Spinal cord (tissue), 10 donors: ENCODE measurements around the gene UPF3A. TPM values are rescaled to one million over a fixed set of nuclear protein-coding genes. Genes with fewer than 3 reads are reported as not detected.

Experiments used
- DNase-seq, 6 donors: peaks; one replicate each; pipeline versions ENCODE4 v3.0.0 to v3.0.0-alpha.2; 2013 to 2015; ENCODE audit warnings: low spot score in 6 of 6, low read depth in 4 of 6
- H3K27ac ChIP-seq: one replicate; pipeline ENCODE4 v1.5.1; 2013; ENCODE audit warnings: low read depth, low read length, control low read depth
- H3K27me3 ChIP-seq: one replicate; pipeline ENCODE4 v1.6.1; 2013; ENCODE audit warnings: low read length; ENCODE audit not compliant: control insufficient read depth, insufficient read depth
- H3K36me3 ChIP-seq: one replicate; pipeline ENCODE4 v1.6.1; 2013; ENCODE audit warnings: low read length; ENCODE audit not compliant: control insufficient read depth, insufficient read depth
- H3K4me1 ChIP-seq: one replicate; pipeline ENCODE4 v1.6.1; 2013; ENCODE audit warnings: low read length; ENCODE audit not compliant: control insufficient read depth, insufficient read depth
- H3K4me3 ChIP-seq: one replicate; pipeline ENCODE4 v1.5.1; 2013; ENCODE audit warnings: low read depth, low read length, control low read depth
- H3K9me3 ChIP-seq: one replicate; pipeline ENCODE4 v1.6.1; 2013; ENCODE audit warnings: low read length; ENCODE audit not compliant: control insufficient read depth, insufficient read depth
- WGBS: methylation state at CpG from one replicate; pipeline ENCODE4 v1.1.5; 2013; ENCODE audit warnings: missing lambda C conversion rate; ENCODE audit not compliant: insufficient coverage; 5-methylcytosine and 5-hydroxymethylcytosine counted together
- polyA plus RNA-seq, 2 donors: library from polyadenylated mRNA; unstranded; fragments of 120-200 nt; gene quantifications; one replicate each; pipeline ENCODE4 v1.2.1, GENCODE V29; 2013; ENCODE audit not compliant: insufficient read length in 2 of 2
- total RNA-seq, 2 donors: library from RNA; depleted of rRNA in 1 of 2; stranded (reverse); fragments of 120-200 nt in 1 of 2; fragments of >200 nt in 1 of 2; gene quantifications; one replicate each; pipeline versions ENCODE4 v1.2.3 to v1.2.4, GENCODE V29; 2013 to 2014
- donor health status: healthy.

UPF3A gene
- total and polyA plus RNA-seq, 4 donors, result 44.8 to 194 (median 107) TPM

- Histone ChIP-seq H3K4me3 (no peak overlapping the region), H3K36me3 (peaks cover 5% of the 10 kb centered on the region), H3K9me3 (no peaks in the 10 kb centered on the region), H3K27me3 (no peaks in the 10 kb centered on the region), H3K27ac (no peak overlapping the region), H3K4me1 (peaks cover 18% of the 10 kb centered on the region)
- WGBS, result no CpG with 5 or more reads among the region's 2 CpGs
- no peak for DNase-seq
Observed at GRCh38 chr13:114311908-114312307, 30.5 kb downstream of the UPF3A start.

DNA sequence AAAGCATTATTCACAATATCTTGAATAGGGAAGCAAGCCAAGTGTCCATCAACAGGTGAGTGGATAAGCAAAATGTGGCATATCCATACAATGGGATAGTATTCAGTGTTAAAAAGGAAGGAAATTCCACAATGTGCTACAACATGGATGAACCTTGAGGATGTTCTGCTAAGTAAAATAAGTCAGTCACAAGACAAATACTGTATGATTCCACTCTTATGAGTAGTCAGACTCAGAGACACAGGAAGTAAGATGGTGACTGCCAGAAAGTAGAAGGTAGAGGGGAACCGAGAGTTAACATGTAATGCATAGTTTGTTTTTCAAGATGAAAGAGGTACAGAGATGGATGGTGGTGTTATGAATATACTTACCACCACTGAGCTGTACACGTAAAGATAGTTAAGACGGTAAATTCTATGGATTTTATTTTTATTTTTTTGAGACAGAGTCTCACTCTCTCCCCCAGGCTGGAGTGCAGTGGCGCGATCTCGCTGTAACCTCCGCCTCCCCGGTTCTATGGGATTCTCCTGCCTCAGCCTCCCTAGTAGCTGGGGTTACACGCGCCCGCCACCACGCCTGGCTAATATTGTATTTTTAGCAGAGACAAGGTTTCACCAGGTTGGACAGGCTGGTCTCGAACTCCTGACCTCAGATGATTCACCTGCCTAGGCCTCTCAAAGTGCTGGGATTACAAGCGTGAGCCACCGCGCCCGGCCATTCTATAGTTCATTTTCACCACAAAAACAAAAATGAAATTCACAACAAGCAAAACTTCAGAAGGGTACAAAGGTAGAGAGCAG lies 31.9 kb downstream of the UPF3A start:
- H3K27ac ChIP-seq, result peak overlapping the region; percentile 90
- H3K4me3 ChIP-seq, result peak overlapping the region; percentile 71
- WGBS, result 100% methylated on average over 7 of the region's 17 CpGs
- H3K27me3 ChIP-seq, result no peaks in the 10 kb centered on the region
- no peaks in the 10 kb centered on the region for H3K9me3 ChIP-seq
- peaks cover 25% of the 10 kb centered on the region for H3K4me1 ChIP-seq
- DNase-seq, result no peak
- no peaks in the 10 kb centered on the region for H3K36me3 ChIP-seq

DNA sequence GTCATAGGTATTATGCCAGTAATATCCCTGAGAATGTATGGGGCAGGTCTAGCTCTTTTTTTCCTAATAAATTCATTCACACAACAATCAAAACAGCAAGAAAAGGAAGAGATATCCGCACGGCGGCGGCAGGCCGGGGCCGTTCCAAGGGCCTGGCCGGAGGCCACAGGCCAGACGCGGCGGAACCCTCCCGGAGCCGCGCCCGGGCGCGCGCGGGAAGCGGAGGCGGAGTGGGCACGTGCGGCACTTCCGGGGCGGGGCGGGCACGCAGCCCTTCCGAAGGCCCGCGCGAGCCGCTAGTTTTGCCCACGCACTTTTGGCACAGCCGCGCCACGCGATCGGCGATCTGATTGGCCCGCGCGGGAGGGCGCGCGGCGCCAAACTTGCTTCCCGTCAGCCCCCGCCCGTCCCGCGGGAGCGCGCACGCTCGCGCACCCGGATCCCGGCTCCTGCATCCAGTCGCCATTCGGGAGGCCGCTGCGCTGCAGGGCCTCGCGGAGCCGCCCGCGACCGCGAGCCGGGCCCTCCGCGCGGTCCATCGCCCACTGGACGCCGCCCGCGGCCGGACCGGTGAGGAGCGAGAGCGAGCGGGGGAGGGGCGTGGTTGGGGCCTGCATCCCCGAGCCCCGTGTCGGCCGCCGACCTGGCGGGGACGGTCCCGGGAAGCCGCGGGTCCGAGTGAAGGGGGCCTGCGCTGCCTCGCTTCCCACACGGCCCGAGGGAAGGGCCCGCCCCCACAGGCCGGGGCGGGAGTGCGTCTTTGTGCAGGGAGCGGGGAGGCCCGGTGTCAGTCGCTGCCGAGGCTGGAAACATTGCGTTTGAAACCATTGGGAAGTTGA lies 32.9 kb downstream of the UPF3A start, which contains the start of gene CHAMP1:
CHAMP1 (plus strand) TSS at position 430 of the 839 bp plus-strand sequence. CDS start 9,340 bp downstream, outside the sequence.
- peak; percentile 88 to 99 (median 94) for DNase-seq
- no peaks in the 10 kb centered on the region for H3K27me3 ChIP-seq
- under 1% methylated on average over 107 of the region's 107 CpGs for WGBS
- H3K36me3 ChIP-seq, result no peaks in the 10 kb centered on the region
- H3K4me3 ChIP-seq, result peak within 1 kb of the TSS; percentile 71
- H3K4me1 ChIP-seq, result peaks cover 27% of the 10 kb centered on the region
- no peaks in the 10 kb centered on the region for H3K9me3 ChIP-seq
- peak within 1 kb of the TSS; percentile 90 for H3K27ac ChIP-seq

- no CpG with 5 or more reads among the region's 7 CpGs for WGBS
- H3K4me1 ChIP-seq, result peaks cover 23% of the 10 kb centered on the region
- no peaks in the 10 kb centered on the region for H3K9me3 ChIP-seq
- peak overlapping the region; percentile 71 for H3K4me3 ChIP-seq
- DNase-seq, result peak in 3 of 6 donors; percentile 3 to 35 (median 6)
- H3K27ac ChIP-seq, result peak overlapping the region; percentile 90
- H3K27me3 ChIP-seq, result no peaks in the 10 kb centered on the region
- H3K36me3 ChIP-seq, result no peaks in the 10 kb centered on the region
Observed at GRCh38 chr13:114315074-114315785, 33.8 kb downstream of the UPF3A start.

DNA sequence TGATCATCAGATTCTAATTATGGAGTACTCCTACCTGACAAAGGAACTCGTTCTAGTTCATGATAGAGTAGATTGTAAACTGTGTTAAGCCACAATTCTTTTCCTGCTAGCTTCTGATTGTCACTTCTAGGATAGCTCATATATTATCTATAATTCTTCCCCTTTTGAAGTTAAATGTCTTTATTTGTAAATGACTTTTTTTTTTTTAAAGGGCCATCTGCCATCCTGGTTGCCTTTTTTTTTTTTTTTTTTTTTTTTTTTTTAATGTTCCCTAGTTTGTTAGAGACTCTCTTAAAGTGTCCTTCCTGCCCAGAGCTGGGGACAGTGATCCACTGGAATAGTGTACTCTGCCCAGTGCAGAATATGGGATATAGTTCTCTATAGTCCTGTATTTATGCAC lies 37.2 kb downstream of the UPF3A start:
- peaks cover 15% of the 10 kb centered on the region for H3K36me3 ChIP-seq
- DNase-seq, result no peak
- peaks cover 20% of the 10 kb centered on the region for H3K4me1 ChIP-seq
- no peaks in the 10 kb centered on the region for H3K27me3 ChIP-seq
- no peak overlapping the region for H3K4me3 ChIP-seq
- WGBS, result no CpG with 5 or more reads among the region's 1 CpG
- H3K9me3 ChIP-seq, result no peaks in the 10 kb centered on the region
- no peak overlapping the region for H3K27ac ChIP-seq

- WGBS, result 89% methylated on average over 3 of the region's 3 CpGs
Observed at GRCh38 chr13:114319441-114319913, 38.1 kb downstream of the UPF3A start.

DNA sequence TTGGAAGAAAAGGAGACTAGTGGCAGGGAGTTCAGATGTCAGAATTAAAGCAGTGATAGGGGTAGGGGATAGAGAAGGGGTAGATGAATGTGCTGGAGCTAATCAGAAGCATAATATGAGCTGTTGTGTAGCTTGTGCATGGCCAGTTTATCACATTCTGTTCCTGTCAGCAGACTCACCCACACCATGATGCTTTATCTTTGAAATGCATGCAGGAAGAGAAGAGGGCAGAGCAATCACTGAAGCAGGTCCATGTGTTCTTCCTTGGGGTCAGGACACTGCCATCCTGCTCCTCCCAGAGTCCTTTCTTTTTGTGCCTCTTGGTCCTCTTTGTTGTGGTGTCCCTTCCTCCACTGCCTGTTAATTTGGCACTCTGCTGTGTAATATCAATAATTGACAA lies 38.7 kb downstream of the UPF3A start:
- Histone ChIP-seq H3K4me1 (peaks cover 19% of the 10 kb centered on the region), H3K9me3 (no peaks in the 10 kb centered on the region), H3K27ac (no peak overlapping the region), H3K27me3 (no peaks in the 10 kb centered on the region), H3K36me3 (peaks cover 28% of the 10 kb centered on the region), H3K4me3 (no peak overlapping the region)
- no peak for DNase-seq

More at GRCh38 chr13:114319441-114319913, 38.1 kb downstream of the UPF3A start:
- no peak overlapping the region for H3K4me3 ChIP-seq
- DNase-seq, result no peak
- H3K27me3 ChIP-seq, result no peaks in the 10 kb centered on the region
- no peaks in the 10 kb centered on the region for H3K9me3 ChIP-seq
- H3K4me1 ChIP-seq, result peaks cover 19% of the 10 kb centered on the region
- H3K27ac ChIP-seq, result no peak overlapping the region
- H3K36me3 ChIP-seq, result peaks cover 22% of the 10 kb centered on the region

DNA sequence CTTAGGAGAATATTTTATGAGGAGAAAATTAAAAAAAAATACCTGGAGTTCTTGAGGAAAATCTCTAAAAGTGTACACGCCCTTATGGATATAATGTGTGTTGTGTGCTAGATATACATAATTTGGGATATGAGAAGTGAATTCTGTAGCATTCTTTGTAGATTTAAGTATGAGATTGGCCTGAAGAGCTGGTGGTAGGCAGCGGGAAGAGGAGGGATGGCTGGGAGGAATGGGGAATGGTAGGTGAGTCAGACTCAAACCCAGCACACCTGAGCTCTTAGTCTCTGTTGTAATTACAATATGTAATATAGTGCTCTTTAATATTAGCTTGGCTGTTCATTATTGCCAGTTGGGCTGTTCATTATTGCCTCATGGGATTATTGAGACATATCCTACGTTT lies 39.9 kb downstream of the UPF3A start:
- Histone ChIP-seq H3K9me3 (no peaks in the 10 kb centered on the region), H3K4me3 (no peak overlapping the region), H3K27me3 (no peaks in the 10 kb centered on the region), H3K4me1 (peaks cover 12% of the 10 kb centered on the region), H3K27ac (no peak overlapping the region), H3K36me3 (peaks cover 33% of the 10 kb centered on the region)
- WGBS, result 87% methylated on average over 2 of the region's 3 CpGs
- DNase-seq, result no peak

DNA sequence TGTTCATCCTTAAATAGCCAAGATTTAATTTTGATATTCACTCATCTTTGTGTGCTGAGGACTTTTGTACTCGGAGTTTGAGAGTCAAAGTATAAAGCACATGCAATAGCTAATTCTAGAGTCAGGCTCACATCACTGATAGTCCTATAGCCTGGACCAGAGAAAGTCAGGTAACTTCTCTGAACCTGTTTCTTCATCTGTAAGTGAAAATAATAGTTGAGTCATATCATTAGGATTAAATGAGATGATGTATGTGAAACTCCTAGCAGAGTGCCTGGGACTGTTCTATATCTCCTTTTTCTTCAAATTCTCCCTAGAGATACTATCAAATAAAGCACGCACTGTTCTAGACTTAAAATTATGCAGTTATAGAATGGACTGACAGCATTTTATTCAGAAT lies 41.9 kb downstream of the UPF3A start:
- Histone ChIP-seq H3K4me1 (peaks cover 2% of the 10 kb centered on the region), H3K36me3 (peaks cover 39% of the 10 kb centered on the region), H3K9me3 (no peaks in the 10 kb centered on the region), H3K27me3 (no peaks in the 10 kb centered on the region), H3K27ac (no peak overlapping the region), H3K4me3 (no peak overlapping the region)
- no CpG with 5 or more reads among the region's 2 CpGs for WGBS
- no peak for DNase-seq
